ENCODE data around the gene PI4K2A.
A peak's percentile ranks its signal among the peaks of the same experiment; 100 is the strongest.
"Not testable (repeated sequence)": the region's sequence is repeated elsewhere in the genome, so short reads cannot be mapped to it uniquely, and the experiment has no call there.

PI4K2A gene

GRCh38 chr10:97640868-97641811 is 669 bp downstream of the PI4K2A start:
- Histone ChIP-seq H3K9ac (ENCODE audit: low read length) (peak overlapping the region; percentile 97), H3K23ac (ENCODE audit: low read length) (no peak overlapping the region), H4K8ac (ENCODE audit: low read depth, low read length) (peak overlapping the region; percentile 59), H3K4me1 (ENCODE audit: control insufficient read depth in 1 of 2, insufficient read depth in 2 of 2, low read length in 2 of 2) (peaks cover 0 to 5% of the 10 kb centered on the region in 2 experiments), H3K4ac (ENCODE audit: low read depth, low read length) (peak overlapping the region; percentile 84), H2BK5ac (ENCODE audit: low read depth, low read length, poor library complexity) (peak overlapping the region; percentile 50), H2AFZ (ENCODE audit: insufficient read depth, low read length, poor library complexity) (peak overlapping the region; percentile 91), H2BK12ac (ENCODE audit: low read length) (no peak overlapping the region), H3K79me2 (ENCODE audit: control insufficient read depth, insufficient read depth, low read length, poor library complexity) (peaks cover 8% of the 10 kb centered on the region), H3K9me3 (ENCODE audit: insufficient read depth, low read depth, low read length) (no peaks in the 10 kb centered on the region), H2BK120ac (ENCODE audit: insufficient read depth, low read length, poor library complexity) (peak overlapping the region; percentile 55), H2AK5ac (ENCODE audit: low read length) (no peak overlapping the region), H4K91ac (ENCODE audit: low read depth, low read length) (peak overlapping the region; percentile 50), H3K18ac (ENCODE audit: low read length) (peak overlapping the region; percentile 74), H3K27ac (ENCODE audit: low read depth, low read length) (peak overlapping the region; percentile 44), H3K14ac (ENCODE audit: low read length) (peak overlapping the region; percentile 47), H3K4me3 (ENCODE audit: low read depth, low read length) (peak overlapping the region; percentile 100), H3K79me1 (ENCODE audit: low read length) (peaks cover 2% of the 10 kb centered on the region), H3K4me2 (ENCODE audit: low read length) (peak overlapping the region; percentile 88), H3K36me3 (ENCODE audit: control insufficient read depth in 1 of 2, insufficient read depth in 2 of 2, low read length in 2 of 2) (peaks cover 2 to 10% of the 10 kb centered on the region in 2 experiments), H3K27me3 (ENCODE audit: insufficient read depth, low read length) (no peaks in the 10 kb centered on the region), H4K12ac (ENCODE audit: low read depth, low read length) (no peak overlapping the region)
- no CpG with 5 or more reads among the region's 67 CpGs for WGBS (ENCODE audit: extremely low coverage, insufficient coverage, insufficient read length)
- peak in 1 of 2 donors; percentile 25 for DNase-seq

DNA sequence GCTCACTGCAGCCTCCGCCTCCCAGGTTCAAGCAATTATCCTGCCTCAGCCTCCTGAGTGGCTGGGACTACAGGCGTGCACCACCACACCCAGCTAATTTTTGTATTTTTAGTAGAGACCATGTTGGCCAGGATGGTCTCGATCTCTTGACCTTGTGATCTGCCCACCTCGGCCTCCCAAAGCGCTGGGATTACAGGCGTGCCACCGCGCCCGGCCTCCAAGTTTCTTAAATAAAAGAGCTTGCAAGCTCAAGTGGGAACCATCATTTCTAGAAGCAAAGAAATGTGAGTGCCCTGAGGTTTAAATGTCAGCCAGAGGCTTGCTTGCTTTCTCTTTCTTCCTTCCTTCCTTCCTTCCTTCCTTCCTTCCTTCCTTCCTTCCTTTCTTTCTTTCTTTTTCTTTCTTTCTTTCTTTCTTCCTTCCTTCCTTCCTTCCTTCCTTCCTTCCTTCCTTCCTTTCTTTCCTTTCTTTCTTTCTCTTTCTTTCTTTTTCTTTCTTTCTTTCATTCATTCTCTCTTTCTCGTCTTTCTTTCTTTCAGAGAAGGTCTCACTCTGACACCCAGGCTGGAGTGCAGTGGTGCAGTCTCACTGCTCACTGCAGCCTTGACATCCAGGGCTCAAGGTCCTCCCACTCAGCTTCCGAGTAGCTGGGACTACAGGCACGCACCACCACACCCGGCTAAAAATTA is 2.1 kb downstream of the PI4K2A start:
- not testable (repeated sequence) for H2BK5ac ChIP-seq (ENCODE audit: low read depth, low read length, poor library complexity); H3K23ac ChIP-seq (ENCODE audit: low read length); H3K4me2 ChIP-seq (ENCODE audit: low read length); H3K27ac ChIP-seq (ENCODE audit: low read depth, low read length); H3K27me3 ChIP-seq (ENCODE audit: insufficient read depth, low read length); H3K4me3 ChIP-seq (ENCODE audit: low read depth, low read length); DNase-seq; H3K9ac ChIP-seq (ENCODE audit: low read length); H4K8ac ChIP-seq (ENCODE audit: low read depth, low read length); H3K14ac ChIP-seq (ENCODE audit: low read length); H2AFZ ChIP-seq (ENCODE audit: insufficient read depth, low read length, poor library complexity); H3K4me1 ChIP-seq (ENCODE audit: control insufficient read depth in 1 of 2, insufficient read depth in 2 of 2, low read length in 2 of 2); H3K79me1 ChIP-seq (ENCODE audit: low read length); H3K18ac ChIP-seq (ENCODE audit: low read length); H3K79me2 ChIP-seq (ENCODE audit: control insufficient read depth, insufficient read depth, low read length, poor library complexity); H2BK12ac ChIP-seq (ENCODE audit: low read length); H2AK5ac ChIP-seq (ENCODE audit: low read length); H2BK120ac ChIP-seq (ENCODE audit: insufficient read depth, low read length, poor library complexity); H4K91ac ChIP-seq (ENCODE audit: low read depth, low read length); H4K12ac ChIP-seq (ENCODE audit: low read depth, low read length); H3K9me3 ChIP-seq (ENCODE audit: insufficient read depth, low read depth, low read length)
- Histone ChIP-seq H3K4ac (ENCODE audit: low read depth, low read length) (peak overlapping the region; percentile 65), H3K36me3 (ENCODE audit: control insufficient read depth in 1 of 2, insufficient read depth in 2 of 2, low read length in 2 of 2) (peaks cover 2 to 11% of the 10 kb centered on the region in 2 experiments)
- 100% methylated on average over 1 of the region's 13 CpGs for WGBS (ENCODE audit: extremely low coverage, insufficient coverage, insufficient read length)

DNA sequence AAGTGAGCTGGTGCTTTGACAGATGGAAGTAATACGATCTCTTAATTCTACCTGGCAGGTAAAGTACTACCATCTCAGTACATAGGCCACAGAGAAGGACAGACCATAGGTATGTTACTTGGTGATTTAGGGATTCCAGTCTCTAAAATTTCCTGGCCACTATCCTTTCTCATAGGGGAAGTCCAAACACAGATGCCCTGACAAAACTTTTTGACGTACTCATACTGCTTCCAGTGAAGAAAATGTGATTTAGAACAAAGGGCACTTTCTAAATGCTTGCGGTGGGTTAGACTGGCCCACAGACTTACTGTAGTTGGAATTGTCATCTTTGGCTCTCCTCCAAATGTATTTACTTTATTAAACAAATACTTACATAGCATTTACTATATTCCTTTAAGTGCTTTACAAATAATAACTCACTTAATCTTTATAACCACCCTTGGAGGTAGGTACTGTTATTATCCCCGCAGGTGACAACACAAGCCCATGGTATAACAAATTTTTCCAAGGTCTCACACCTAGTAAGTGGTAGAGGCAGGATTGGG is 3.0 kb downstream of the PI4K2A start:
- WGBS (ENCODE audit: extremely low coverage, insufficient coverage, insufficient read length) = no CpG with 5 or more reads among the region's 4 CpGs

DNA sequence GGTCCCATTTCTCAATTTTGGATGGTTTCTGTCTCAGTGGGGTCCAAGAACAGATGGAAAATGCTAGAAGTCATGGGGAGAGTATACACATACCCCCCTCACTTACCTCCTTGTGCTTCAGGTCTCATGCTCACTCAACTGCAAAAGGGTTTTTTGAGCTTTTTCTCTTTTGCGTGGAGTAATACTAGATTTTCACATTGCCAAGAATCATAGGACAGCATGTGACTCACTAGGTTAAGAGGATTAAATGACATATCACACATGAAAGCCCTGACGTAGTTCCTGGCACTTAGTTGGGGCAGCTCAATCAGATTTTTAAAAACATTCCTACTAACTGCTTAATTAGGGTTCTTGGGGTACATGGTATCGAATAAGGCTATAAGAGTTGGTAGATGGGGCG is 4.5 kb downstream of the PI4K2A start:
- Histone ChIP-seq H3K27ac (ENCODE audit: low read depth, low read length) (no peak overlapping the region), H3K4ac (ENCODE audit: low read depth, low read length) (no peak overlapping the region), H4K91ac (ENCODE audit: low read depth, low read length) (no peak overlapping the region), H2AK5ac (ENCODE audit: low read length) (no peak overlapping the region), H3K79me1 (ENCODE audit: low read length) (peaks cover 4% of the 10 kb centered on the region), H2AFZ (ENCODE audit: insufficient read depth, low read length, poor library complexity) (no peak overlapping the region), H3K27me3 (ENCODE audit: insufficient read depth, low read length) (no peaks in the 10 kb centered on the region), H3K9ac (ENCODE audit: low read length) (no peak overlapping the region), H2BK12ac (ENCODE audit: low read length) (no peak overlapping the region), H3K36me3 (ENCODE audit: control insufficient read depth in 1 of 2, insufficient read depth in 2 of 2, low read length in 2 of 2) (peaks cover 2 to 11% of the 10 kb centered on the region in 2 experiments), H3K4me3 (ENCODE audit: low read depth, low read length) (no peak overlapping the region), H4K12ac (ENCODE audit: low read depth, low read length) (no peak overlapping the region), H2BK120ac (ENCODE audit: insufficient read depth, low read length, poor library complexity) (no peak overlapping the region), H4K8ac (ENCODE audit: low read depth, low read length) (no peak overlapping the region), H3K14ac (ENCODE audit: low read length) (no peak overlapping the region), H3K4me1 (ENCODE audit: control insufficient read depth in 1 of 2, insufficient read depth in 2 of 2, low read length in 2 of 2) (peaks cover 3 to 13% of the 10 kb centered on the region in 2 experiments), H3K79me2 (ENCODE audit: control insufficient read depth, insufficient read depth, low read length, poor library complexity) (peaks cover 8% of the 10 kb centered on the region), H3K4me2 (ENCODE audit: low read length) (no peak overlapping the region), H3K23ac (ENCODE audit: low read length) (no peak overlapping the region), H3K9me3 (ENCODE audit: insufficient read depth, low read depth, low read length) (no peaks in the 10 kb centered on the region), H3K18ac (ENCODE audit: low read length) (no peak overlapping the region), H2BK5ac (ENCODE audit: low read depth, low read length, poor library complexity) (no peak overlapping the region)
- DNase-seq = no peak
- WGBS (ENCODE audit: extremely low coverage, insufficient coverage, insufficient read length) = no CpG with 5 or more reads among the region's 4 CpGs

More for the DNA sequence above, 3.0 kb downstream of the PI4K2A start:
- no peak overlapping the region for H3K4me3 ChIP-seq (ENCODE audit: low read depth, low read length)
- peaks cover 3 to 8% of the 10 kb centered on the region in 2 experiments for H3K4me1 ChIP-seq (ENCODE audit: control insufficient read depth in 1 of 2, insufficient read depth in 2 of 2, low read length in 2 of 2)
- H3K18ac ChIP-seq (ENCODE audit: low read length) = no peak overlapping the region
- no peak overlapping the region for H3K23ac ChIP-seq (ENCODE audit: low read length)
- H3K4me2 ChIP-seq (ENCODE audit: low read length) = no peak overlapping the region
- H3K79me2 ChIP-seq (ENCODE audit: control insufficient read depth, insufficient read depth, low read length, poor library complexity) = peaks cover 8% of the 10 kb centered on the region
- H3K9me3 ChIP-seq (ENCODE audit: insufficient read depth, low read depth, low read length) = no peaks in the 10 kb centered on the region
- H3K36me3 ChIP-seq (ENCODE audit: control insufficient read depth in 1 of 2, insufficient read depth in 2 of 2, low read length in 2 of 2) = peaks cover 2 to 11% of the 10 kb centered on the region in 2 experiments
- H3K9ac ChIP-seq (ENCODE audit: low read length) = no peak overlapping the region
- no peak overlapping the region for H4K12ac ChIP-seq (ENCODE audit: low read depth, low read length)
- no peak overlapping the region for H3K4ac ChIP-seq (ENCODE audit: low read depth, low read length)
- no peak overlapping the region for H2BK120ac ChIP-seq (ENCODE audit: insufficient read depth, low read length, poor library complexity)
- no peak overlapping the region for H3K14ac ChIP-seq (ENCODE audit: low read length)
- no peak overlapping the region for H2AFZ ChIP-seq (ENCODE audit: insufficient read depth, low read length, poor library complexity)
- H2BK12ac ChIP-seq (ENCODE audit: low read length) = no peak overlapping the region
- H2AK5ac ChIP-seq (ENCODE audit: low read length) = no peak overlapping the region
- no peak overlapping the region for H2BK5ac ChIP-seq (ENCODE audit: low read depth, low read length, poor library complexity)
- no peaks in the 10 kb centered on the region for H3K27me3 ChIP-seq (ENCODE audit: insufficient read depth, low read length)
- no peak for DNase-seq
- H4K91ac ChIP-seq (ENCODE audit: low read depth, low read length) = no peak overlapping the region
- H4K8ac ChIP-seq (ENCODE audit: low read depth, low read length) = no peak overlapping the region
- H3K79me1 ChIP-seq (ENCODE audit: low read length) = peaks cover 4% of the 10 kb centered on the region
- H3K27ac ChIP-seq (ENCODE audit: low read depth, low read length) = no peak overlapping the region
